HG02852 (cell line): ENCODE measurements around the gene HOXB1.
"Not testable (repeated sequence)": the region's sequence is repeated elsewhere in the genome, so short reads cannot be mapped to it uniquely, and the experiment has no call there.

Source experiments
- ATAC-seq: cut with Tn5 transposase; IDR thresholded peaks from one replicate; pipeline ENCODE4 v1.9.1; 2021; ENCODE audit warnings: mild to moderate bottlenecking, moderate library complexity; ENCODE audit not compliant: unreplicated experiment

HOXB1 gene

DNA sequence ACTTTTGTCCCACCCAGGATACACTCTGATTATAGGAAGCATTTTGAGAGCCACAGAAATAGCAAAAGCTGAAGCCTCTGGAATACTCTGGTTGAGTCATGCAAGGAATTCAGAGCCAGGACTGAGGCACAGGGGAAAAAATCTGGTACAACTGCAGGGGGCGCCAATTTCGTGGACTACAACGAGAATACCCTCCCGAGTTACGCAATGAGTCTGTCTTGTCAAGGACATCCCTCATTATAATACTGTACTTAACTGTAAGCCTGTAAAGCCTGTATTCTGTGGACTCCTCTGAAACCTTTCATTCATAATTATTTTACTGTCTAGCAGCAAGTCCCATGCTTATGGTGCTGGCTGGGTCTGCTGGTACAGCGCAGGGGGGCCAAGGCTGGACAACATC is 7.8 kb downstream of the HOXB1 start:
- no peak for ATAC-seq

DNA sequence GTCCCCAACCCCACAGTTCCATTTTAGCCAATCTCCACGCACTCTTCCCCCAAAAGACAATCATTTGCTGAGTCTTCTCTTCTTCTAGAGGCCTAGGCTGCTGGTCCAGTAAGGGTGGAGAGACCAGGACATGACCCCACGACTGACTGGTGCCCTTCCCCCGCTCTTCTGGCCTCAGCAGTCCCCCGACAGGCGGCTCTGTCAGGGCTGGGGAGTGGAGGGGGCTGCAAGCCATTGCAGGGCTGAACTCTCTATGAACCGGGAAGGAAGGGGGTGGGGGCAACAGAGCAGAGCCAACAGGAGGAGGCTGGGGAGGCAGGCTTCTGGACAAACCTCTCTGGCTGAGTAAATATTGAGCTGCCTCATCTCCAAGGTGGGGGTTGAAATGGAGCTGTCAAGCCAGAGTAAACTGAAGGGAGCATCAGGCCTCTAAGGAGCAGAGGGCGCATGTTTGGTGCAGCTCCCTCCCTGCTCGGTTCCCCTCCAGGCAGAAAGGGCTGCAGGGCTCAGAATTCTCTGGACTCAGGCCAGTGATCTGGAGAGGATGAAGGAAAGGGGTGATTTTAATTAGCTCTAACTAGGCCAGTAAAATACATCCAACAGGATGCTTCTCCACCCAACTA is 8.7 kb downstream of the HOXB1 start:
- ATAC-seq, result no peak

DNA sequence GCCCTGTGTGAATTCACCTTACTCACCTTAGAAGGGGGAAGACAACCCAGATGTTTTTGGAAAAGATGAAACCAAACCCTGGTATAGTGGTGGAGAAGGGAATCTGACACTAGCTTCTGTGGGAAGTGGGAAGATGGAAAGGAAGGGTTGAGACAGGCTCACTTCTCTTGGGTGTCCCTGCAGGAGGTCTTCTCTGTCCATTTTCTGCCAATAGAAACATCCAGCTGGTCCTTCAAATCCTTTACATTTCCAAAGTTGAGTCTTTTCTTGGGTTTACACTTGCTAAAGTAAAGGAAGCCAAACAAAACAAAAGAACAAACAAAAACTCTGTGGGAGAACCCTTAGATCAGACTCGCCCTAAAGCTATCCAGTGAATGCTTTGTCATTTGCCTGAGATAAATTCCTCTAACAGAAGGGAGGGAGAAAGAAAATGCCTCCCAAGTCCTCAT is 10.2 kb downstream of the HOXB1 start:
- ATAC-seq, result no peak

DNA sequence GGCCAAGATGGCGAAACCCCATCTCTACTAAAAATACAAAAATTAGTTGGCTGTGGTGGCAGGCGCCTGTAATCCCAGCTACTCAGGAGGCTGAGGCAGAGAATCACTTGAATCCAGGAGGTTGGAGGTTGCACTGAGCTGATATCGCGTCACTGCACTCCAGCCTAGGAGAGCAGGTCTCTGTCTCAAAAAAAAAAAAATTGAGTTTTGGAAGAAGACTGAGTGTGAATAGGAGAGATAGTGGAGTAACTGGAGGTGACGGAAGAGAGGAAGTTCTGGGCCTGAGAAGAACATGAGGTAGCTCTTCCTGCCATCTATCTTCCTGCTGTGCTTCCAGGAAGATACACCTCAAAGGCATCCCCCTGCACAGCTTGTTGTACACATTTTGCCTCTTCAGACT is 11.4 kb downstream of the HOXB1 start:
- ATAC-seq, result no peak

DNA sequence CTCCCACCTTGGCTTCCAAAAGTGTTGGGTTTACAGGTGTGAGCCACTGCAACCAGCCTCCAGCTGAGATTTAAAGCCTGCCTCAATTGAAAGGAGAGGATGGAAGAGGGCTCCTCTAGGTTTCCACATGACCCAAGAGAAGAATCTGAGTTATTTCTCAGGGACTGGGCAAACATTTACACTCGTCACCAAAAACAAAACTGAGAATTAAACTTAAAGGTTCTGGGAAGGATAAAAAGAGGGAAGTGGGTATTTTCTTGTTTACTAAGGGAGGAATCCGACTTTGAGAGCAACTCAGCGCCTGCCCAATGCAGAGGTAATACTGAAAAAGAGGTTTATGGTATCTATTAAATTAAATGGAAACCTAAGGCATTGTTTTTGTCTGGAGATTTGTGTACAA is 13.3 kb downstream of the HOXB1 start:
- ATAC-seq, result no peak

DNA sequence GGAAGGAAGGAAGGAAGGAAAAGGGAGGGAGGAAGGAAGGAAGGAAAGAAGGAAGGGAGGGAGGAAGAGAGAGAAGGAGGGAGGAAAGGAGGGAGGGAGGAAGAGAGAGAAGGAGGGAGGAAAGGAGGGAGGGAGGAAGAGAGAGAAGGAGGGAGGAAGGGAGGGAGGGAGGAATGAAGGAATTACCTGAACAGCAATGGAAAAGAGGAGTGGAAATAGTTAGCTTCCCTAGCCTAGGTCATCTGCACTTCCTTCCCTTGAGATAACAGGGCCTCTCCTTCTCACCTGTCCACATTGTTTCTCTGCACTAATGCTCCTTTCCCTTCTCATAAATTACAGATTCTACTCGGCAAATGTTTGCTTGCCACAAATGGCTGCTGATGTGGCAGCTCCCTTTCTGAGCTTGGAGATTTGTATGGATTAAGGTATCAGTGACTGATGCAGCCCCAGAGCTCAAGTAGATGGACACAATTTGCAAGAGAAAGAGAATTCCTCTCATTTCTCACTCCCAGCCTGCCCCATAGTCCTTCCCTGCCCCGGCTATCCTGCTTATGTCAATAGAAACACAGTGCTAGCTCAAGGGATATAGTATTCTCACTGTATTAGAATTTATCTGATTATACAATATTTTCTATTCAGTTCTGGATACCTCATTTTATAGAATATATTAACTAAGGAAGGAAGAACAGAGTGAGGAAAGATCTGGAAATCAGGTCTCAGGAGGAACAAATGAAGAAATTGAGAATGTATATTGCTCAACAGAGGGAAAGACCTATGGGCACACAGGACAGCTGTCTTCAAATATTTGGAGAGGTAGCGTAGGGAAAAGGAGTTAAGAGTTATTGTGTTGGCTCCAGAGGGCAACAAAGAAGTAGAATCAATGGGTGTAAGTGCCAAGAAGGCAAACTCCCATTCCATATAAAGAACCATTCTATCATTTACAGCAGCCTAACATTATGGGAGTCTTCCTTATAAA is 14.6 kb downstream of the HOXB1 start:
- ATAC-seq, result no peak

DNA sequence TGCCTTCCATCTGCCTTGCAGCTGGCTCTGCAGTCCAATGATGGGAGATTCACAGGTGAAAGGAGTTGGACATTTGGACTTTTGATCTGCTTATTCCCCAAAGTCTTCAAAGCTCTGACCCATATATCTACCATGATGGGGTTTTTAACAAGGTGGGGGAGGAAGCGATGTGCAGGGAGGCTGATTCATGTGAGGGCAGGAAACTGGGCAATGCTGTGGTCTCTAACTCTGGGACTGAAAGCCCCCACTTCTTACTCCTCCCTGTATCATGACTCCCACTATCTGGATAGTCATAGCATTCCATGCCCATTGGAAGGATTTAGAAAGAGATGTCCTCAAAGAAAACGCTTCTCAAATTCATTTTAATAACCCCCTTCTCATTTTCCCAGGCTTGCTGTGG is 16.3 kb downstream of the HOXB1 start:
- ATAC-seq, result no peak

DNA sequence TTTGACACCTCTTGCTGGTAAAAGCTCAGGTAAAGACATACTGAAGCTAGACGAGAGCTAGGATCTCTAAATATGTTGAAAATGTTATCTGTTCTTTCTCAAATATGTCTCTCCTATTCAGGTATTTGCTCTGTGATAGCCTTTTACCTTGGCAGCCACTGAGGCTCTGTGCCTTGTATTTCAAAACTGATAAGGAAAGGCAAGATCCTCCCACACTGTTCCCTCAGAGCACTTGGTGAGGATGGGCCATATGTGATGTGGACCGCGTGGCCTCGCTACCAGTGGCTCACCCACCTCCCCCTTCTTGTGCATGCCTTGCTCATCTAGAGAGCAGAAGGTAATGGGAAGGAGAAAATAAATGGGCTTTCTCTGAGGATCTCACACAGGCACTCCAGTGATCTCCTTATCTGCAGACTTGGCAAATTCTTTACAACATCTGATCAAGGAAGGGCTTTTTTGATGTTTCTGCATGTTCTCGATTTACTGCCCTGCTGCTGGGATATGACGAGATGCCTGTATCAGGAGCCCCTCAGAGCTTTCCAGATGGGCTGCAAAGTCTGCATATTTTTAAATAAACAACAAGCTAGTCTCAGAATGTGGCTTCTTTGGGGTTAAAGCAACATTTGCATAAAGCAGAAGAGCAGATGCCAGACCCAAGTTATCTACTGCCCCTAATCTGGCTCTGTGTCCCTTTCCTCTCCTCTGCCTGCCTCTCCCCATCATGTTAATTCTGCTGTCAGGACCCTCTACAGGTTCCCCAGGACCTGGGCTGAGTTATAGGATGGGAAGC is 16.9 kb downstream of the HOXB1 start:
- no peak for ATAC-seq

DNA sequence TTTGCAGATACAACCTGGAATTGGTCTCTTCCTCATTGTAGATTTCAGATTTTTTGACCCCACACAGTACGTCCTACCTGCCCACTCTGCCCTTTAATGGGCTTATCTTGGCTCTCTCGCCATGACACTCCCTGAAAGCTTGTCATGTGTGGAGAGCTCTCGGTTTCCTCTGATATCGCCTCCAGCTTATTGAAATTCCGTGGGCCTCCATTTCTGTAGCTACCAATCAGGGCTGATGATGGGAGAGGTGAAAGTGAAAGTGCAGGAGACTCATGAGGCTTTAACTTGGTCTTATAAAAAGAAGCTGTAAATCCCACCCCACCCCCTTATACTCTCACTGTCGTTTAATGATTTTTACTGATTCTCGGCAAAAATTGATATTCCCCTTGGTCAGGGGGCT is 17.7 kb downstream of the HOXB1 start:
- ATAC-seq, result no peak

DNA sequence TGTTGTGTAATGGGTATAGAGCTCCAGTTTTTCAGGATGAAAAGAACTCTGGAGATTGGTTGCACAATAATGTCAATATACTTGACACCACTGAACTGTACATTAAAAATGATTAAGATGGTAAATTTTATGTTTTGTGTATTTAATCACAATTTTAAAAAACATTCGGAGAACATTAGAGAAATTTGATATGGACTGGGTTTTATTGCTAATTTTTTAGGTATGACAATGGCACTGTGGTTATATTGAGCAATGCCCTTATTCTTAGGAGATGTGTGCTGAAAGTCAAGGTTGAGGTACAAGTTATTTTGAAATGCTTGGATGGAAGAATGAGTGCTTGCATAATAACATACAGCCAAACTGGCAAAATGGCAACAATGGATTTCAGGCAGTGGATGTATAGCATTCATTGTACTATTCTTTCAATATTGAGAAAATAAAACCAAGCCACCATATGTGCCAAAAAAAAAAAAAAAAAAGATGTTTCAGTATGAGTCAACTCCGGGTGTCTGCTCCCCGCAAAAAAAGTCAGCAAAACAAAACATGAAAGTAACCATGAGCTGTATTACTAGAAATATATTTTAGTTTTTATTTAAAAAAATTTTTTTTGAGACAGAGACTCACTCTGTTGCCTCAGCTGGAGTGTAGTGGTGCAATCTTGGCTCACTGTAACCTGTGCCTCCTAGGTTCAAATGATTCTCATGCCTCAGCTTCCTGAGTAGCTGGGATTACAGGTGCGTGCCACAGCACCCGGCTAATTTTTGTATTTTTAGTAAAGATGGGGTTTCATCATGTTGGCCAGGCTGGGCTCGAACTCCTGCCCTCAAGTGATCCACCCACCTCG is 19.8 kb downstream of the HOXB1 start:
- no peak for ATAC-seq

DNA sequence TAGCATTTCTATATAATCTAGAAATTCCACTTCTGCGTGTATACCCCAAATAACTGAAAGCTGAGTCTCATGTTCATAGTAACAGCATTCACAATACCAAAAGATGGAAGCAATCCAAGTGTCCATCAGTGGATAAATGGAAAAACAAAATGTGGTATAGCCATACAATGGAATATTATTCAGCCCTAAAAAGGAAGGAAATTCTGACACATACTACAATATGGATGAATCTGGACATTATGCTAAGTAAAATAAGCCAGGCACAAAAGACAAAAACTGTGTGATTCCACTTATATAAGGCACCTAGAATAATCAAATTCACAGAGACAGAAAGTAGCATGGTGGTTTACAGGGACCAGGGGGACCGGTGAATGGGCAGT is 20.4 kb downstream of the HOXB1 start:
- no peak for ATAC-seq

DNA sequence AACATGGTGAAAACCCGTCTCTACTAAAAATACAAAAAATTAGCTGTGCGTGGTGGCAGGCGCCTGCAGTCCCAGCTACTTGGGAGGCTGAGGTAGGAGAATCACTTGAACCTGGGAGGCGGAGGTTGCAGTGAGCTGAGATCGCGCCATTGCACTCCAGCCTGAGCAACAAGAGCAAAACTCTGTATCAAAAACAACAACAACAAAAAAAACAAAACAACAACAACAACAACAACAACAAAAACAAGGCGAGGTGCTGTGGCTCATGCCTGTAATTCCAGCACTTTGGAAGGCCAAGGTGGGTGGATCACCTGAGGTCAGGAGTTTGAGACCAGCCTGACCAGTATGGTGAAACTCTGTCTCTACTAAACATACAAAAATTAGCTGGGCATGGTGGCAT is 21.1 kb downstream of the HOXB1 start:
- ATAC-seq, result not testable (repeated sequence)

DNA sequence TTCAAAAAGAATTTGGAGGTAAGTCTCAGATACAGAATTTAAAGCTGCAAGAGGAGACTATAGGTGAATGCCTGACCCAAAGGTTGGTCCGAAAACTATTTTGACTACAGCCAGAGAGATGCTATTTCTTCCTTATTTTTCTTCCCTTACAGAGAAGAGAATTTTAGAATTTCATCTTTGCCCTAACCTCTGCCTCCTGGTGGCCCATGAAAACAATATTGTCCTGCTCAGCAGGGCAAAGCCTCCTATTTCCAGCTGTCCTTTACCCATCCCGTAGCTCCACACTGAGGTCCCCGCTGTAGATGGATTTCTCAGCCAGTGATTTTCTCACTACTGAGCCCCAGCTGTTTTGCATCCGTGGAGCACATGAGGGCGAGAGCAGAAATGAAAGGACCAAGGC is 24.6 kb downstream of the HOXB1 start:
- ATAC-seq, result no peak

DNA sequence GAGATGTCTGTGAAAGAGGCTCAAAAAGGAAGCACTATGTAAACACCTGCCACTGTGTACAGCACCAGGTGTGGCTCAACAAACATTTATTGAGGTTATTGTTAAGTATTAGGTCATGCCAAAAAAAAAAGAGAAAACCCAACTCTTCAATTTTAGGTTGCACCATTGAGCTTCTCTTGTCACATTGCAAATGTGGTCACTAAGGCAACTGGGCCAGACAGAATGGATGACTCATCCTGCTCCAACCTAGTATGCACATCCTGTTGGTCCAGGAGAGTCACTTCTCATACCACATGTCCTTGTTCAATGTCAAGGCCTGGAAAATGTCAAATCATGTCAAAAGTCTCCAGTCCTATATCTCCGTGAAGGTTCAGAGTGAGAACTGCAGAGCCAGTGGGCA is 25.0 kb downstream of the HOXB1 start:
- peak; percentile 75 for ATAC-seq

DNA sequence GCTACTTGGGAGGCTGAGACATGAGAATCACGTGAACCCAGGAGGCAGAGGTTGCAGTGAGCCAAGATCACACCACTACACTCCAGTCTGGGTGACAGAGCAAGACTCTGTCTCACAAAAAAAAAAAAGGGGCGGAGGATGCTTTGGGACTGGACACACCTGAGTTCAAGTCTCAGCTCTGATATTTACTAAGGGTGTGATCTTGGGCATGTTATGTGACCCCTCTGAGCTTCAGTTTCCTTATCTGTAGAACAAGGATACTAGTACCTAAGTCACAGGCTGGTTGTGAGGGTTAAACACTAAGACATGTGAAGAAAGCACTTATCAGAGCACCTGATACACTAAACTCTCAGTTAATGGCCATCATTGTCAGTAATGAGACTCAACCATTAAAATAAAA is 25.9 kb downstream of the HOXB1 start:
- no peak for ATAC-seq

DNA sequence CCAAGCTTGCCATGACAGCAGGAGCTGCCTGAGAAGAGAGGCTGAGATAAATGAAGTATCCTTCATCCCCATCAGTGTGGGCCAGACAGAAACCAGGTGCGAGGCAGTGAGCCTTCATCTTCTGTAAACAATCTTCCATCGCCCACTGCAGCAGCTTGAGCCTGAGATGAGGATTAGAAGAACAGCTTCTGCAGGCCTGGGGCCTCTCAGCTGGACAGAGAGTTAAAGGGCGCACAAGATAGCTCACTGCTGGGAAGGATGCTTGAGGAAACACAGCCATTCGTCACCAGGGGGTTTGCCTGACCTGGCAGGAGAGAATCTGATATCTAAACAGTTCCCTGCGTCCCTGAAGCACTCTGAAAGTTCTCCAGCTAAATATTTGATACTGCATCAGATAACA is 27.1 kb downstream of the HOXB1 start:
- no peak for ATAC-seq

DNA sequence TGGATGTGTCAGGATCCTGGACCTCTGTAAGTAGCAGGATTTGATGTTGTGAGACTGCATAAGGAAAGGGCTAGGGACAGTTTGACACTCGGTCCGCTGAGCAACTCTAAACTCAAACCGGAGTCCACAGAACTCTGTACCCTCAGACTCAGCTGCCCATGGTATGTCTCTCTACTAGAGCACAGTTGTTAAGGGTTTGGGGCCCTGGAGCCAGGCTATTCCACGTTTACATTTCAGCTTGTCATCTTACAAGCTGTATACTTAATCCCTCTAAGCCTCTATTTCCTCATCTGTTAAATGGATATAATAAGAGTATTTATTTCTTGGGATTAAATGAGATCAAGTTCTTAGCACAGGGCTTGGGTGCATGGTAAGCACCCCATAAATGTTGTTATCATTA is 27.9 kb downstream of the HOXB1 start:
- no peak for ATAC-seq

DNA sequence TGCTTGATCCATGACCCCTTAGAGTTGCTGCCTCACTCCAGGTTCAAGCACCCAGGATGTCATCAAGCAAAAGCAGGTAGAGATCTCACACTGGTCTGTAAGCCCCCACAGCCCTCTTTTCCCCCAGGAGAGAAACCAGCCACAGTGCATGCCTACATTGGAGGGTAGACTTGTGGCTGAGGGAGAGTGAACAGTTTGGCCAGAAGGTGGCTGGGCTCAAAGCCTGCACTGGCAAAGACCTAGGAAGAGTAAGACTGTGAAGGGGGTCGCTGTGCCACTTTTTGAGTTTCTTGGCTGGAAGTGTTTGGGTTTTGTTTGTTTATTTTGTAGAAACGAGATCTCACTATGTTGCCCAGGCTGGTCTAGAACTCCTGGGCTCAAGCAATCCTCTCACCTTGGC is 28.5 kb downstream of the HOXB1 start:
- no peak for ATAC-seq

DNA sequence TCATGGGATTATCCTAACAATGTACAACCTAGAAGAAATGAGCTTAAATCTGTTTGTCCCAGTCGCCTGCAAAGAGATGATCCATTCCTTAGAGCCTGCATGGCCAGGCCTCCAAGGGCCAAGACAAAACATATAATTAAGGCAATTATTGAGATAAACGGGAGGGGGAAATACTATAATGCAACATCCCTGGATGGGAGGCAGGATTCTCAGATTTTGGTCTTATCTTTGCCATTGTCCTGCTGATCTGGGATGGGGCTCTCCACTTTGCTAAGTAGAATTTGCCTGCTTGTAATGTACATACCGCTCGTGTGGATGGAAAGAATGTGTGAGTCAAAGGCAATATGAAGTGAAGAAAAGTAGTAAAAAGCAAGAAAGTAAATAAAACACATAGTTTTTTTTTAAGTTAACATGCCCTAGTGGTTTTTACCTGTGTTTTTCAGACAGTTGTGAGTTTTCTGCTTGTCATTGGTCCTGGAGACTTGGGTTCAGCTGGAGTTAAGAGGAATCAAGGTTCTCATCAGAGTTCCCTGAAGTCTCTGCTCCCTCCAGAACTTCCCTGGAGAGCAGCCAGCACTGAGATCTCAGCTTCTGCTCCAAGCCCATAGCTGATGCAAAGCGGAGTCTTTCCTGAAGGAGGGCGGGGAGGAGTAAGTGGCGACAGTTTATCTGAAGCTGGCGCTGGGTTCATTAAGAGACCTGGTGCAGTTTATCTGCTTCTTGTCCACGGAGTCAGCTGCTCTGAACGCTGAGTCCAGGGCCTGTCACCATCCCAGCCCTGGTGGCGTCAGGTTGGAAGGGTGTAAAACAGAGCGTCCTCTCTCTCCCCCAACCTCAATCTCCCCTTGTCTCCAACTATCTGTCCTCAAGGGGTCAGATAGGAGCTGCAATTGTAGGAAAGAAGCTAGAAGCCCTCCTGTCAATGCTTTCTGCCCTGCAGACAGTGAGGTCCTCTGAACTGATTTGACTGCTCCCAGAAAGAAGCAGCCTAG is 30.1 kb downstream of the HOXB1 start:
- no peak for ATAC-seq
